ENCODE data around the gene SEMA6B.
"Not testable (repeated sequence)": the region's sequence is repeated elsewhere in the genome, so short reads cannot be mapped to it uniquely, and the experiment has no call there.

SEMA6B gene

GRCh38 chr19:4559569-4559968 lies at the start of gene SEMA6B:
TSS of gene SEMA6B (minus strand) at chr19:4559684. CDS start at chr19:4558457, 1,227 bp downstream.
- DNase-seq = no peak

GRCh38 chr19:4606921-4607678 lies 47.6 kb upstream of the SEMA6B start:
- DNase-seq = no peak

- no peak for DNase-seq
Measured at GRCh38 chr19:4606181-4606580, 46.7 kb upstream of the SEMA6B start.

GRCh38 chr19:4604912-4605311 lies 45.4 kb upstream of the SEMA6B start:
- DNase-seq = no peak

GRCh38 chr19:4602915-4603314 lies 43.4 kb upstream of the SEMA6B start:
- DNase-seq = no peak

- DNase-seq = no peak
Measured at GRCh38 chr19:4602173-4602788, 42.8 kb upstream of the SEMA6B start.

- no peak for DNase-seq
Measured at GRCh38 chr19:4600893-4601292, 41.4 kb upstream of the SEMA6B start.

- no peak for DNase-seq
Measured at GRCh38 chr19:4600082-4600481, 40.6 kb upstream of the SEMA6B start.

- no peak for DNase-seq
Measured at GRCh38 chr19:4598712-4599111, 39.2 kb upstream of the SEMA6B start.

- no peak for DNase-seq
Measured at GRCh38 chr19:4597975-4598671, 38.6 kb upstream of the SEMA6B start.

- DNase-seq = no peak
Measured at GRCh38 chr19:4597278-4597974, 37.9 kb upstream of the SEMA6B start.

GRCh38 chr19:4596033-4596904 lies 36.8 kb upstream of the SEMA6B start:
- DNase-seq = no peak

- not testable (repeated sequence) for DNase-seq
Measured at GRCh38 chr19:4595158-4595557, 35.7 kb upstream of the SEMA6B start.

GRCh38 chr19:4594201-4594600 lies 34.7 kb upstream of the SEMA6B start:
- DNase-seq = no peak

GRCh38 chr19:4593409-4593851 lies 33.9 kb upstream of the SEMA6B start:
- DNase-seq = no peak

GRCh38 chr19:4592445-4592844 lies 33.0 kb upstream of the SEMA6B start:
- DNase-seq = no peak

GRCh38 chr19:4591320-4591719 lies 31.8 kb upstream of the SEMA6B start:
- DNase-seq = no peak

GRCh38 chr19:4590559-4590958 lies 31.1 kb upstream of the SEMA6B start:
- DNase-seq = no peak

GRCh38 chr19:4589579-4590410 lies 30.3 kb upstream of the SEMA6B start:
- no peak for DNase-seq

GRCh38 chr19:4588291-4588761 lies 28.8 kb upstream of the SEMA6B start:
- DNase-seq = no peak

- DNase-seq = no peak
Measured at GRCh38 chr19:4587527-4587926, 28.0 kb upstream of the SEMA6B start.

Data from activated CD4-positive, CD25-positive, alpha-beta regulatory T cell (primary cell).